Measurements from ENCODE around the gene PHLDA1.
"Not testable (repeated sequence)": the region's sequence is repeated elsewhere in the genome, so short reads cannot be mapped to it uniquely, and the experiment has no call there.

The PHLDA1 gene

DNA sequence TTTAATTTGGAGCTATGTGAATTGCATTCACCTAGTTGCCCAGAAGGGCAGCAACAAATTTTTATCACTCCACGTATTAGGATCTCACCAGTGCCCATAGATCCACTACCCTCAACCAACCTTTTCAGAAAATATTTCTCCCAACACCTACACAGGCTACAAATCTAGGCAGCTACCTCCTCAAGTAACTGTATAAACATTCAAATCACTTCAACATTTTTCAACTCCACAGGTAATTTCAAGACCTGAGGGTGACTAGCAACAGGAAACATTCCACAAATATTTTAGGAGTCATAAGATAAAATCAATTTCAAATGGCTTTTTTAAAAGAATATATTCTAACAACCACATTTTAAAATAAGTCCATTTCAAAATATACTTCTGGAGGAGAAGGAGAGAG lies 12.9 kb downstream of the PHLDA1 start:
- DNase-seq (ENCODE audit: low spot score) = no peak

GRCh38 chr12:76018111-76018510 lies 13.5 kb downstream of the PHLDA1 start:
- DNase-seq (ENCODE audit: low spot score) = no peak

DNA sequence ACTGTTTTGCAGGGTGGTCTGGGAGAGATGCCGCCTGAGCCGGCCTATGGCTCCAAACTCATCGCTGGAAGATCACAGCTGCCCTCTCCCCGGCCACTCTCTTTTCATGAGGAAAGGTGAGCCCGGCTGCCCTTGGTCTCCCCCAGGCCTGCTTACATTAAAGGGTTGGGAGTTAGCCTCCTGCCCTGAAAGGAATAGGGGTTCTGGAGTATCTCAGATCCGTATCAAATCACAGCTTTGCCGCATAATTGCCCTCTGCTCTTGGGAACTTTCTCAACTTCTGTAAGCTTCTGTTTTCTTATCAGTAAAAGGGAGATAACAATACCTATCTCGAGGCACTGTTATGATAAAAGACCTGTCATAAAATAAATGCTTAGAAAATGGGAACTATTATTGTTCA lies 17.6 kb downstream of the PHLDA1 start:
- no peak for DNase-seq (ENCODE audit: low spot score)

DNA sequence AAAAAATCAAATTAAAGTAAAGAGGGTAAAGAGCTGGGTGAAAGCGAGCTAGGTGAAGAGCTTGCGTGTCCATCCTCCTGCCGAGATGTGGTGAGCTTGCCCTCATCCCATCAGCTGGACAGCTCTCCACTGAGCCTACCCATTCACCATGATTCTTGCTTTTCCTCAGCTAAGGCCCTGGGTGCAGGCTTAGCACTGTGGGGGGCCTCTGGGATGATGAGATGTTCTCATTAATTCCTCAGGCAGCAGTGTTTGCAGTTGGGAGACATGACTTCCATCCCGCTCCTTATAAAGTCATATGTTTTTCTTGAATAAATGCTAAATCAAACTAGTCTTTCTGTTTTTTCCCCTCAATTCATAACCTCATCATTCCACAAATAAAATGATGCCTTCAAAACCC lies 18.0 kb downstream of the PHLDA1 start:
- no peak for DNase-seq (ENCODE audit: low spot score)

GRCh38 chr12:76012644-76013043 lies 18.9 kb downstream of the PHLDA1 start:
- no peak for DNase-seq (ENCODE audit: low spot score)

- no peak for DNase-seq (ENCODE audit: low spot score)
These were observed 20.7 kb downstream of the PHLDA1 start for GRCh38 chr12:76010732-76011458.

DNA sequence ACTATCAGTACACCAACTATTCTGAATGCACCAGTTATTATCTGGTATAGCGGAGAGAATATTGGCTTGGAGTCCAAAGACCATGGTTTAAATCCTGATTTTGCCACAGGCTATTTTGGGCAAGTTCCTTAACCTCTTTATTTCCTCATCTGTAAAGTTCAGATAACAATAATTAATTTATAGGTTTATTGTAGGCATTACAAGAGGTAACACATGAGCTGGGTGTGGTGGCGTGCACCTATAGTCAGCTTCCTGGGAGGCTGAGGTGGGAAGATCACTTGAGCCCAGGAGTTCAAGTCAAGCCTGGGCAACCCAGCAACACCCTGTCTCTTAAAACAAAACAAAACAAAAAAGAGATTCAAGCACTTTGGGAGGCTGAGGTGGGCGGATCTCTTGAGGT lies 23.1 kb downstream of the PHLDA1 start:
- DNase-seq (ENCODE audit: low spot score) = no peak

DNA sequence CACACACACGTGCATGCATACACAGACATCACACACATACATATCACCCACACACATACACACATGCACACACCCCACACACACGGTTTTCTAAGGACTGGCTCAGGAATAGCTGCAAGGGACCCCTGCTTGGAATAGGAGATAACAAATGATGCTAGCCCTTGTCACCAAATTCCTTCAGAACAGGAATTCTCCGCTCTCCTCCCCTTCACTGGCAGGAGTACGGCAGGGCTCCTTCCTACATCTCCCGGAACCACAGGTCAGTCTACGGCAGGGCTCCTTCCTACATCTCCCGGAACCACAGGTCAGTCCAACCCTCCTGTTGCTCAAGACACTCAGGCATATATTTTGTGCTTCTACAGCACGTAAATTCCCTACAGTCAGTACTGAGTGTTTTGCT lies 23.9 kb downstream of the PHLDA1 start:
- no peak for DNase-seq (ENCODE audit: low spot score)

DNA sequence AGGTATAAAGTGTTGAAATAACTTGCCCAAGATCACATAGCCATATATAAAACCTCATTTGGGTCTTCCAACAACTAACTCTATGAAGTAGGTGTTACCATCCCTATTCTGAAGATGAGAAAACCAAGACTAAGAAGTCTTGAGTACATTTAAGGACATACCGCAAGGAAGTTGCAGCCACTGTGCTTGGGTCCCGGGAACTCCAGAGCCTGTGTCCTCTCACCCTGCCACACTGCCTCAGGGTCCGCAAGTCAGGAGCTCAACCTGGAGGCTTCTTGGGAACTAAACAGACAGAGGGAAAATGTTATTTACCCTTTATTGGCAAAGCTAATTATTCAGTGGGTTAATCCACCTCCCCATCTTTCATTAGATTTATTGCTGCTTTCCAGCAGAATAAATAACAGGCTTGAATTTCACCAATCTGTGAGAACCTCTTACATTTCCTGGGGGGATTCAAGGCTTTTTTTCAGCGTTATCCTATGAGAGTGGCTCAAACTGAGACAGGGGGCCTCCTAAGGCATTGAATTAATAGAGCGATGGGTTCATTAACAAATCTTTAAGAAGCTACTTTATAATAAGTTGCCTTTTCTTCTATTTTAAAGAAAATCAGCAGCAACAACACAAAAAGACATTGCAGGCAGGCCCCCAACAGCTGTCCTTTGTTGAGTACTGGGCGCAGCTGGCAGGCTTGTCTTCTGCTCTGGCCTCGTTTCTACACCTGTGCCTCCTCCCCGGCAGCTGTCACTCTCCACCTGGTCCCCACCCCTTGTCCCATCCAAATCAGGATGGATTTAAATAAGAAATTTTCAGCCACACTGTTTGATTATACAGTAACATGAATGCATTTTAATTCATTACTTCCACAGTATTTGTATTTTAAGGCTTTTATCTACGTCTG lies 25.3 kb downstream of the PHLDA1 start:
- no peak for DNase-seq (ENCODE audit: low spot score)

DNA sequence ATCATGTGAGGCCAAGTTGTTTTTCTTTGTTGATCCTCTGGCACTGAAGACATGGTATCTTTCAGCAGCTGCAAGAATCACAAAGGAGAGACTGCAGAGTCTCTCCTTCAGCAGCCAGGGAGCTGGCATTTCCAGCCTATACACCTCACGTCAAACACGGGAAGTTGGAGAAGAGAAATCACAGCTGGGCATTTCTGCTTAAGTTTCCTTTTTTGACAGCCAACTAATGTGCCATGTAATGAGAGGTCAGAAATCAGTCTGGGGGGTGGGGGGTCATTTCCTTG lies 28.3 kb downstream of the PHLDA1 start:
- no peak for DNase-seq (ENCODE audit: low spot score)

GRCh38 chr12:76002598-76003354 lies 28.8 kb downstream of the PHLDA1 start:
- DNase-seq (ENCODE audit: low spot score) = no peak

DNA sequence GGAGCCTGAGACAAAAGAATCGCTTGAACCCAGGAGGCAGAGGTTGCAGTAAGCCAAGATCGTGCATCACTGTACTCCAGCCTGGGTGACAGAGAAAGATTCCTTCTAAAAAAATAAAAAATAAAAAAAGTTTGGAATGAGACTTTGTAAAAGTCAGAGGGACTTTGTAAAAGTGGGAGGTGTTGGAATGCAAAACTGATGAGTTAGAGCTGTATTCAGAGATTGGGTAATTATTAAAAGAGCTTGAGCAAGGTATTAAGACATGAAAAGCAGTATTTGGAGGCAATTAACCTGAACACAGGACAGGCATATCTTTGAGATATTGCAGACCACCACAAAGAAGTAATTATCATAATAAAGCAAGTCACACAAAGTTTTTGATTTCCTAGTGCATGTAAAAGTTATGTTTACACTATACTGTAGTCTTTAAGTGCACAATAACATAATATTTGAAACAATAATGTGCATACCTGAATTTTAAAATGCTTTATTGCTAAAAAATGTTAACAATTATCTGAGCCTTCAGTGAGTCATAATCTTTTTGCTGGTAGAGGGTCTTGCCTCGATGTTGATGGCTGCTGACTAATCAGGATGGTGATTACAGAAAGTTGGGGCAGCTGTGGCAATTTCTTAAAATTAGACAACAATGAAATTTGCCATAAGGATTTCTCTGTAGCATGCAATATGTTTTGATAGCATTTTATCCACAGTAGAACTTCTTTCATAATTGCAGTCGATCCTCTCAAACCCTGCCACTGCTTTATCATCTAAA lies 33.1 kb downstream of the PHLDA1 start:
- DNase-seq (ENCODE audit: low spot score) = no peak

DNA sequence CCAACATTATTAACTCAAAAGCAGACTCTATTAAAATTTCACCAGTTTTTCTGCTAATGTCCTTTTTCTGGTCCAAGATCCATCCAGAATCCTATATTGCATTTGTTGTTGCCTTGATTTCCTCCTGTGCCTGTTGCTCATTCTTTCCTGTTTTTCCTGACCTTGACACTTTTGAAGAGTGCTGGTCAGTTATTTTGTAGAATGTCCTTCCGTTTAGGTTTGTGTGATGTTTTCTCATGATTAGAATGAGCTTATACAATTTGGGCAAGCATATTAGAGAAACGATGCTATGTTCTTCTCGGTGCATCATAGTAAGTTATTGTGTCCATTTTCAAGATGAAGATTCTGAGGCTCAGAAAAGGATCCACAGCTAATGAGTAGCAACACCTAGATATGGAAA lies 33.9 kb downstream of the PHLDA1 start:
- DNase-seq (ENCODE audit: low spot score) = no peak

DNA sequence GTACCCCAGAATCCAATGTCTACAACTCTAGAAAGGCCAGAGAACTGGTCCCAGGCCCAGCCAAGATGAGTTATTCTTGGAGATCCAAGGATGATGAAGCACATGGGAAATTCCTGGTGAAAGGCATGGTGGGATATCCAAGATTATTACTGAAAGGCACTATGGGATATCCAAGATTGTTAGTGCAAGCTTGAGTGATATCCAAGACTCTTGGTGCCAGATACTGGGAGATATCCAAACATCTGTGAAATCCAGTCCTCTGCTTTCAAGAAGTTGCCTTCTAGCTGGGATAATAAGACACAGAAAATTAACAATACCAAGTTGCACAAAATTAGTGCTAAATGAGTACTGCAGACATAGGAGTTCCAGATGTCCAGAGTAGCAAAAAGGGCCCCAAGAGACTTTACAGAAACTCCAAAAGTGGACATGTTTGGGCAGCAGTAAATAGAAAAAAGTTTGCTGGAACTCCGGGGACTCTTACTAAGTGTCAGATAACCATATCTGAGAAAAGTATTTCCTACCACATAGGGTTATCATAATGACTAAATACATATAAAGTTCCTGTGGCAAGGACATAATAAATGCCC lies 34.6 kb downstream of the PHLDA1 start:
- DNase-seq (ENCODE audit: low spot score) = no peak

- no peak for DNase-seq (ENCODE audit: low spot score)
These were observed 35.9 kb downstream of the PHLDA1 start for GRCh38 chr12:75995691-75996090.

GRCh38 chr12:75994069-75994740 lies 37.4 kb downstream of the PHLDA1 start:
- DNase-seq (ENCODE audit: low spot score) = no peak

- no peak for DNase-seq (ENCODE audit: low spot score)
These were observed 39.8 kb downstream of the PHLDA1 start for GRCh38 chr12:75991753-75992152.

DNA sequence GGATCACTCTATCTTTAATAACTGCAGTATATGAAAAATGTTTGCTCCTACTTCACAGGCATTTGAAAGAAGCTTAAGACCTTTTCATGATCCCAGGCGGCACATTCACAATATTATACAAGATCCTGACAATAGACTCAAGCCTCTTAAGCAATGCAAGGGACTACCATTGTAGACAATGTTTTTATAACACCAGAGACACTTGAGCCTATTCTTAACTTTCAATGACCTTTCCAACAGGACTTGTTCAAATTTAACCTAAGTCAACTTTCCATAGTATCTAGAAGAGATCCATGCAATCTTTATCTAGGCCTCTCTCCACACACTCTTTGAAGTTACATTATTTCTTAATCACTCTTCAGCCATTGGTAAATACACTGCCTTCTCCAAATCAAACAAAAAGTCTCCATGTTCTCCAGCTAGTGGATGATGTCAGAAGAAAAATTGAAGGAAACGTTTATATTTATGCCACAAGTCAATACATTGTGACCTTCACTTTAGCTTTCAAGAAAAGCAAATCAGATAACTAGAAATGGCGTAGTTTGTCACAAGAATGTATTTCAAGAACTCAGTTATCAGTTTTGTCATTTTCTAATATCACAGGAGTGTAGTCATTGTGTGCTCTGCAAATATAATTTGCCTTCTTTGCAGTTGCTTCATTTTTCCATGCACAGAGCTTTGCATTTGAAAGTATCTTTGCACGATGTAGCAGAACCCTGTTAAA lies 41.2 kb downstream of the PHLDA1 start:
- DNase-seq (ENCODE audit: low spot score) = no peak

DNA sequence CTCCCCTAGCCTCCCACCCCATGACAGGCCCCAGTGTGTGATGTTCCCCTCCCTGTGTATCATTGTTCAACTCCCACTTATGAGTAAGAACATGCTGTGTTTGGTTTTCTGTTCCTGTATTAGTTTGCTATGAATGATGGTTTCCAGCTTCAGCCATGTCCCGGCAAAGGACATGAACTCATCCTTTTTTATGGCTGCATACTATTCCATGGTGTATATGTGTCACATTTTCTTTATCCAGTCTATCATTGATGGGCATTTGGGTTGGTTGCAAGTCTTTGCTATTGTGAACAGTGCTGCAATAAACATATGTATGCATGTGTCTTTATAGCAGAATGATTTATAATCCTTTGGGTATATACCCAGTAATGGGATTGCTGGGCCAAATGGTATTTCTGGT lies 43.9 kb downstream of the PHLDA1 start:
- not testable (repeated sequence) for DNase-seq (ENCODE audit: low spot score)

GRCh38 chr12:75986001-75986746 lies 45.4 kb downstream of the PHLDA1 start:
- no peak for DNase-seq (ENCODE audit: low spot score)
